NT2/D1 (cell line): ENCODE data around the gene TBX2.

Source experiments
- DNase-seq: peaks from one replicate; pipeline ENCODE4 v3.0.0-alpha.2; 2011; ENCODE audit warnings: low read depth, low spot score
- H3K27me3 ChIP-seq: 2 replicates; pipeline ENCODE4 v1.6.0; 2011; ENCODE audit warnings: mild to moderate bottlenecking; ENCODE audit not compliant: insufficient read length, insufficient read depth
- H3K36me3 ChIP-seq: 2 replicates; pipeline ENCODE4 v1.6.1; 2011; ENCODE audit warnings: mild to moderate bottlenecking, low read length, mixed read lengths; ENCODE audit not compliant: insufficient read depth, insufficient read length
- H3K4me1 ChIP-seq: 2 replicates; pipeline ENCODE4 v1.5.1; 2011; ENCODE audit not compliant: insufficient read depth, insufficient read length
- H3K4me3 ChIP-seq: 2 replicates; pipeline ENCODE4 v1.5.1; 2011; ENCODE audit warnings: low read depth; ENCODE audit not compliant: insufficient read length
- H3K9ac ChIP-seq: 2 replicates; pipeline ENCODE4 v1.6.0; 2011; ENCODE audit warnings: low read depth; ENCODE audit not compliant: insufficient read length
- H3K9me3 ChIP-seq: 2 replicates; pipeline ENCODE4 v1.5.1; 2011; ENCODE audit warnings: mild to moderate bottlenecking, low read length; ENCODE audit not compliant: insufficient read depth
- SUZ12 ChIP-seq: IDR thresholded peaks from 2 replicates; pipeline ENCODE4 v1.6.1; 2011; ENCODE audit not compliant: insufficient read length, insufficient read depth; ENCODE audit errors: extremely low read depth
- YY1 ChIP-seq: IDR thresholded peaks from 2 replicates; pipeline ENCODE4 v1.6.1; 2011; ENCODE audit not compliant: insufficient read length, insufficient read depth
- ZNF274 ChIP-seq: IDR thresholded peaks from 2 replicates; pipeline ENCODE4 v1.6.1; 2011; ENCODE audit warnings: mild to moderate bottlenecking, low read depth, low read length

Gene TBX2

GRCh38 chr17:61366715-61367413 is 32.8 kb upstream of the TBX2 start:
- DNase-seq, result no peak
- no peak overlapping the region for H3K9ac ChIP-seq
- no peaks in the 10 kb centered on the region for H3K27me3 ChIP-seq
- peaks cover 7% of the 10 kb centered on the region for H3K4me1 ChIP-seq
- no peaks in the 10 kb centered on the region for H3K9me3 ChIP-seq
- H3K4me3 ChIP-seq, result no peak overlapping the region
- H3K36me3 ChIP-seq, result no peaks in the 10 kb centered on the region
- TF ChIP-seq YY1 (no peak), ZNF274 (no peak), SUZ12 (no peak)

GRCh38 chr17:61368049-61368831 is 31.4 kb upstream of the TBX2 start:
- no peaks in the 10 kb centered on the region for H3K36me3 ChIP-seq
- H3K9ac ChIP-seq, result no peak overlapping the region
- no peak for DNase-seq
- H3K9me3 ChIP-seq, result no peaks in the 10 kb centered on the region
- no peak overlapping the region for H3K4me3 ChIP-seq
- no peak for TF ChIP-seq YY1
- no peak for TF ChIP-seq ZNF274
- TF ChIP-seq SUZ12, result no peak
- H3K27me3 ChIP-seq, result no peaks in the 10 kb centered on the region
- H3K4me1 ChIP-seq, result peaks cover 8% of the 10 kb centered on the region

- Histone ChIP-seq H3K27me3 (no peaks in the 10 kb centered on the region), H3K9ac (no peak overlapping the region), H3K36me3 (no peaks in the 10 kb centered on the region), H3K4me3 (no peak overlapping the region), H3K4me1 (peaks cover 8% of the 10 kb centered on the region), H3K9me3 (no peaks in the 10 kb centered on the region)
- TF ChIP-seq SUZ12 (no peak), YY1 (no peak), ZNF274 (no peak)
- DNase-seq, result no peak
These were observed 30.7 kb upstream of the TBX2 start for GRCh38 chr17:61368832-61369450.

GRCh38 chr17:61369751-61370150 is 29.9 kb upstream of the TBX2 start:
- no peak for DNase-seq
- no peaks in the 10 kb centered on the region for H3K27me3 ChIP-seq
- no peaks in the 10 kb centered on the region for H3K9me3 ChIP-seq
- TF ChIP-seq ZNF274 (no peak), YY1 (no peak), SUZ12 (no peak)
- no peak overlapping the region for H3K4me3 ChIP-seq
- H3K36me3 ChIP-seq, result no peaks in the 10 kb centered on the region
- H3K4me1 ChIP-seq, result peaks cover 8% of the 10 kb centered on the region
- no peak overlapping the region for H3K9ac ChIP-seq

GRCh38 chr17:61371179-61371578 is 28.5 kb upstream of the TBX2 start:
- Histone ChIP-seq H3K4me1 (peaks cover 8% of the 10 kb centered on the region), H3K9ac (no peak overlapping the region), H3K4me3 (no peak overlapping the region), H3K27me3 (no peaks in the 10 kb centered on the region), H3K36me3 (no peaks in the 10 kb centered on the region), H3K9me3 (no peaks in the 10 kb centered on the region)
- no peak for TF ChIP-seq YY1
- no peak for TF ChIP-seq ZNF274
- no peak for TF ChIP-seq SUZ12
- DNase-seq, result no peak

- Histone ChIP-seq H3K9me3 (no peaks in the 10 kb centered on the region), H3K9ac (no peak overlapping the region), H3K36me3 (no peaks in the 10 kb centered on the region), H3K4me1 (peaks cover 8% of the 10 kb centered on the region), H3K4me3 (no peak overlapping the region), H3K27me3 (no peaks in the 10 kb centered on the region)
- TF ChIP-seq SUZ12 (no peak), ZNF274 (no peak), YY1 (no peak)
- DNase-seq, result no peak
These were observed 28.0 kb upstream of the TBX2 start for GRCh38 chr17:61371606-61372005.

GRCh38 chr17:61372436-61372835 is 27.2 kb upstream of the TBX2 start:
- Histone ChIP-seq H3K27me3 (no peaks in the 10 kb centered on the region), H3K9me3 (no peaks in the 10 kb centered on the region), H3K4me1 (peaks cover 8% of the 10 kb centered on the region), H3K9ac (no peak overlapping the region), H3K36me3 (no peaks in the 10 kb centered on the region), H3K4me3 (no peak overlapping the region)
- TF ChIP-seq SUZ12 (no peak), YY1 (no peak), ZNF274 (no peak)
- DNase-seq, result no peak
